ENCODE results near the gene ZC3HAV1L. TPM values are rescaled to one million over a fixed set of nuclear protein-coding genes. Genes with fewer than 3 reads are reported as not detected.

The ZC3HAV1L gene
- total RNA-seq, 1 donor from 2014 or later, result 12.3 TPM

- no peak overlapping the region for H3K27ac Mint-ChIP-seq (ENCODE audit: unreplicated experiment)
Observed at GRCh38 chr7:139049111-139049510, 13.3 kb upstream of the ZC3HAV1L start.

GRCh38 chr7:139047970-139048369, 12.1 kb upstream of the ZC3HAV1L start:
- Mint-ChIP-seq H3K4me1 (ENCODE audit: low read depth, unreplicated experiment) (peaks cover 7% of the 10 kb centered on the region), H3K27ac (ENCODE audit: unreplicated experiment) (no peak overlapping the region), H3K4me3 (ENCODE audit: unreplicated experiment) (no peak overlapping the region), H3K36me3 (ENCODE audit: low read depth, unreplicated experiment) (peaks cover 28% of the 10 kb centered on the region), H3K9me3 (ENCODE audit: unreplicated experiment) (no peaks in the 10 kb centered on the region), H3K27me3 (ENCODE audit: low read depth, unreplicated experiment) (no peaks in the 10 kb centered on the region)
- Histone ChIP-seq H2AFZ (ENCODE audit: low read depth, low read length) (no peak overlapping the region), H3K4me1 (ENCODE audit: insufficient read depth, low read length) (no peaks in the 10 kb centered on the region), H4K20me1 (ENCODE audit: insufficient read depth, low read length) (no peaks in the 10 kb centered on the region), H3K27me3 (ENCODE audit: insufficient read depth, low read length) (no peaks in the 10 kb centered on the region), H3K36me3 (ENCODE audit: insufficient read depth, low read length) (peaks cover 4% of the 10 kb centered on the region), H3K27ac (ENCODE audit: low read depth, low read length) (no peak overlapping the region), H3K79me2 (ENCODE audit: insufficient read depth, low read length) (no peaks in the 10 kb centered on the region), H3K4me2 (ENCODE audit: low read length) (no peak overlapping the region), H3K4me3 (ENCODE audit: insufficient read depth, low read depth, low read length) (no peak overlapping the region), H3K9ac (ENCODE audit: low read length) (no peak overlapping the region), H3K9me3 (ENCODE audit: insufficient read depth, low read depth, low read length) (no peaks in the 10 kb centered on the region)
- no peak for TF ChIP-seq CTCF (IDR thresholded peaks at IDR 0.05; ENCODE audit: insufficient read depth, low read depth, low read length)
- TF ChIP-seq EZH2 (IDR thresholded peaks at IDR 0.05; ENCODE audit: insufficient read depth, low read length), result no peak
- DNase-seq (ENCODE audit: low read depth) (no peak), FAIRE-seq (no peak)

More at GRCh38 chr7:139049111-139049510, 13.3 kb upstream of the ZC3HAV1L start:
- no peaks in the 10 kb centered on the region for H3K4me1 ChIP-seq (ENCODE audit: insufficient read depth, low read length)
- H3K27ac ChIP-seq (ENCODE audit: low read depth, low read length), result no peak overlapping the region
- H4K20me1 ChIP-seq (ENCODE audit: insufficient read depth, low read length), result no peaks in the 10 kb centered on the region
- H3K9me3 ChIP-seq (ENCODE audit: insufficient read depth, low read depth, low read length), result no peaks in the 10 kb centered on the region
- no peak for FAIRE-seq
- Mint-ChIP-seq H3K27me3 (ENCODE audit: low read depth, unreplicated experiment) (no peaks in the 10 kb centered on the region), H3K4me1 (ENCODE audit: low read depth, unreplicated experiment) (peaks cover 7% of the 10 kb centered on the region), H3K4me3 (ENCODE audit: unreplicated experiment) (no peak overlapping the region), H3K36me3 (ENCODE audit: low read depth, unreplicated experiment) (peaks cover 28% of the 10 kb centered on the region), H3K9me3 (ENCODE audit: unreplicated experiment) (no peaks in the 10 kb centered on the region)
- H2AFZ ChIP-seq (ENCODE audit: low read depth, low read length), result no peak overlapping the region
- H3K9ac ChIP-seq (ENCODE audit: low read length), result no peak overlapping the region
- no peak overlapping the region for H3K4me2 ChIP-seq (ENCODE audit: low read length)
- no peaks in the 10 kb centered on the region for H3K79me2 ChIP-seq (ENCODE audit: insufficient read depth, low read length)
- TF ChIP-seq CTCF (IDR thresholded peaks at IDR 0.05; ENCODE audit: insufficient read depth, low read depth, low read length) (no peak), EZH2 (IDR thresholded peaks at IDR 0.05; ENCODE audit: insufficient read depth, low read length) (no peak)
- DNase-seq (ENCODE audit: low read depth), result no peak
- H3K4me3 ChIP-seq (ENCODE audit: insufficient read depth, low read depth, low read length), result no peak overlapping the region
- H3K27me3 ChIP-seq (ENCODE audit: insufficient read depth, low read length), result no peaks in the 10 kb centered on the region
- peaks cover 4% of the 10 kb centered on the region for H3K36me3 ChIP-seq (ENCODE audit: insufficient read depth, low read length)

- H3K27me3 Mint-ChIP-seq (ENCODE audit: low read depth, unreplicated experiment), result no peaks in the 10 kb centered on the region
- Histone ChIP-seq H3K9ac (ENCODE audit: low read length) (no peak overlapping the region), H3K4me3 (ENCODE audit: insufficient read depth, low read depth, low read length) (no peak overlapping the region), H3K27me3 (ENCODE audit: insufficient read depth, low read length) (no peaks in the 10 kb centered on the region), H4K20me1 (ENCODE audit: insufficient read depth, low read length) (no peaks in the 10 kb centered on the region), H3K4me2 (ENCODE audit: low read length) (no peak overlapping the region), H3K27ac (ENCODE audit: low read depth, low read length) (no peak overlapping the region), H3K9me3 (ENCODE audit: insufficient read depth, low read depth, low read length) (no peaks in the 10 kb centered on the region), H3K79me2 (ENCODE audit: insufficient read depth, low read length) (no peaks in the 10 kb centered on the region), H3K4me1 (ENCODE audit: insufficient read depth, low read length) (no peaks in the 10 kb centered on the region), H3K36me3 (ENCODE audit: insufficient read depth, low read length) (peaks cover 4% of the 10 kb centered on the region), H2AFZ (ENCODE audit: low read depth, low read length) (no peak overlapping the region)
- peaks cover 7% of the 10 kb centered on the region for H3K4me1 Mint-ChIP-seq (ENCODE audit: low read depth, unreplicated experiment)
- H3K36me3 Mint-ChIP-seq (ENCODE audit: low read depth, unreplicated experiment), result peaks cover 24% of the 10 kb centered on the region
- no peak overlapping the region for H3K27ac Mint-ChIP-seq (ENCODE audit: unreplicated experiment)
- DNase-seq (ENCODE audit: low read depth) (no peak), FAIRE-seq (no peak)
- no peaks in the 10 kb centered on the region for H3K9me3 Mint-ChIP-seq (ENCODE audit: unreplicated experiment)
- no peak overlapping the region for H3K4me3 Mint-ChIP-seq (ENCODE audit: unreplicated experiment)
- TF ChIP-seq EZH2 (IDR thresholded peaks at IDR 0.05; ENCODE audit: insufficient read depth, low read length) (no peak), CTCF (IDR thresholded peaks at IDR 0.05; ENCODE audit: insufficient read depth, low read depth, low read length) (no peak)
Observed at GRCh38 chr7:139046143-139046542, 10.3 kb upstream of the ZC3HAV1L start.
